Activated T-cell treated with anti-CD3 and anti-CD28 coated beads for 4 hours (primary cell): ENCODE results near the gene DIAPH1.

ENCODE experiments used
- DNase-seq: peaks from one replicate; pipeline ENCODE4 v3.0.0-alpha.2; 2020

The DIAPH1 gene

GRCh38 chr5:141476132-141476911, 142.5 kb downstream of the DIAPH1 start:
- DNase-seq, result no peak

- DNase-seq, result no peak
Observed at GRCh38 chr5:141475625-141476131, 143.1 kb downstream of the DIAPH1 start, which contains the start of gene PCDHGC3. Gene PCDHGC3, plus strand, starts transcription at chr5:141475966. Its CDS starts 151 bp downstream, at chr5:141476117.

GRCh38 chr5:141465351-141465750, 153.4 kb downstream of the DIAPH1 start:
- no peak for DNase-seq
